ENCODE data around the gene SUGCT.
"Not testable (repeated sequence)": the region's sequence is repeated elsewhere in the genome, so short reads cannot be mapped to it uniquely, and the experiment has no call there.

The SUGCT gene

GRCh38 chr7:40341836-40342235, 207.0 kb downstream of the SUGCT start:
- no peak for DNase-seq

GRCh38 chr7:40346554-40346953, 211.7 kb downstream of the SUGCT start:
- DNase-seq = no peak

GRCh38 chr7:40348126-40348728, 213.4 kb downstream of the SUGCT start:
- DNase-seq = no peak

- no peak for DNase-seq
These were observed 215.3 kb downstream of the SUGCT start for GRCh38 chr7:40350100-40350499.

GRCh38 chr7:40354711-40355110, 219.9 kb downstream of the SUGCT start:
- no peak for DNase-seq

GRCh38 chr7:40356312-40356711, 221.5 kb downstream of the SUGCT start:
- DNase-seq = no peak

GRCh38 chr7:40356871-40357709, 222.3 kb downstream of the SUGCT start:
- no peak for DNase-seq

GRCh38 chr7:40369641-40370277, 235.0 kb downstream of the SUGCT start:
- no peak for DNase-seq

- DNase-seq = no peak
These were observed 237.1 kb downstream of the SUGCT start for GRCh38 chr7:40371806-40372440.

- DNase-seq = no peak
These were observed 239.8 kb downstream of the SUGCT start for GRCh38 chr7:40374575-40374974.

- DNase-seq = no peak
These were observed 245.3 kb downstream of the SUGCT start for GRCh38 chr7:40380111-40380510.

GRCh38 chr7:40382145-40382544, 247.3 kb downstream of the SUGCT start:
- DNase-seq = no peak

- DNase-seq = no peak
These were observed 258.9 kb downstream of the SUGCT start for GRCh38 chr7:40393660-40394059.

GRCh38 chr7:40394400-40394799, 259.6 kb downstream of the SUGCT start:
- no peak for DNase-seq

- no peak for DNase-seq
These were observed 265.7 kb downstream of the SUGCT start for GRCh38 chr7:40400525-40400924.

GRCh38 chr7:40401406-40401805, 266.6 kb downstream of the SUGCT start:
- DNase-seq = no peak

- no peak for DNase-seq
These were observed 267.9 kb downstream of the SUGCT start for GRCh38 chr7:40402661-40403060.

- DNase-seq = no peak
These were observed 269.1 kb downstream of the SUGCT start for GRCh38 chr7:40403703-40404476.

GRCh38 chr7:40405991-40406390, 271.2 kb downstream of the SUGCT start:
- DNase-seq = no peak

- no peak for DNase-seq
These were observed 277.5 kb downstream of the SUGCT start for GRCh38 chr7:40412323-40412722.

- not testable (repeated sequence) for DNase-seq
These were observed 279.9 kb downstream of the SUGCT start for GRCh38 chr7:40414704-40415103.

GRCh38 chr7:40418448-40418847, 283.6 kb downstream of the SUGCT start:
- DNase-seq = no peak

- DNase-seq = no peak
These were observed 284.2 kb downstream of the SUGCT start for GRCh38 chr7:40418983-40419382.

Measured in NCI-H146 (cell line).